IMR-90 (cell line): ENCODE results near the gene RASGRF2.

Experiments used
- CHD1 ChIP-seq: IDR thresholded peaks from 2 replicates; pipeline ENCODE4 v1.6.1; 2012; ENCODE audit warnings: low read depth, low read length, improper control_type of control experiment
- CTCF ChIP-seq: conservative IDR thresholded peaks from 2 replicates; pipeline ENCODE4 v1.5.1; 2012; ENCODE audit warnings: mild to moderate bottlenecking, low read depth, low read length, improper control_type of control experiment
- ELK1 ChIP-seq: fragments of 150-350 bp; IDR thresholded peaks from 2 replicates; pipeline ENCODE4 v1.6.1; 2016; ENCODE audit warnings: low read depth, mild to moderate bottlenecking, low read length, moderate library complexity, borderline replicate concordance
- MXI1 ChIP-seq: IDR thresholded peaks from 2 replicates; pipeline ENCODE4 v1.6.1; 2012; ENCODE audit warnings: low read depth, mild to moderate bottlenecking, low read length, moderate library complexity, borderline replicate concordance
- POLR2A ChIP-seq: IDR thresholded peaks from 2 replicates; pipeline ENCODE4 v1.6.1; 2012; ENCODE audit warnings: mild to moderate bottlenecking, low read depth, low read length
- RAD21 ChIP-seq: IDR thresholded peaks from 2 replicates; pipeline ENCODE4 v1.6.1; 2012; ENCODE audit warnings: low read length, improper control_type of control experiment

- TF ChIP-seq CHD1 (no peak), CTCF (no peak), POLR2A (no peak), RAD21 (no peak), ELK1 (no peak), MXI1 (no peak)
These were observed 17.6 kb downstream of the RASGRF2 start for GRCh38 chr5:80977764-80978163.
